Measurements from ENCODE around the gene RBMS1.

RBMS1 gene

GRCh38 chr2:160294339-160294803 is 199.2 kb downstream of the RBMS1 start:
- DNase-seq: no peak

- DNase-seq: no peak
Measured at GRCh38 chr2:160293391-160294091, 200.1 kb downstream of the RBMS1 start.

GRCh38 chr2:160292225-160292624 is 201.4 kb downstream of the RBMS1 start:
- DNase-seq: no peak

- no peak for DNase-seq
Measured at GRCh38 chr2:160291382-160291781, 202.2 kb downstream of the RBMS1 start.

GRCh38 chr2:160290598-160290997 is 203.0 kb downstream of the RBMS1 start:
- DNase-seq: no peak

GRCh38 chr2:160289831-160290230 is 203.8 kb downstream of the RBMS1 start:
- DNase-seq: no peak

- DNase-seq: no peak
Measured at GRCh38 chr2:160289126-160289525, 204.5 kb downstream of the RBMS1 start.

- DNase-seq: no peak
Measured at GRCh38 chr2:160288324-160288723, 205.3 kb downstream of the RBMS1 start.

- DNase-seq: no peak
Measured at GRCh38 chr2:160287476-160287875, 206.1 kb downstream of the RBMS1 start.

GRCh38 chr2:160286551-160286950 is 207.1 kb downstream of the RBMS1 start:
- no peak for DNase-seq

- DNase-seq: no peak
Measured at GRCh38 chr2:160283675-160284074, 209.9 kb downstream of the RBMS1 start.

- no peak for DNase-seq
Measured at GRCh38 chr2:160282063-160282580, 211.5 kb downstream of the RBMS1 start.

- DNase-seq: no peak
Measured at GRCh38 chr2:160281213-160281612, 212.4 kb downstream of the RBMS1 start.

GRCh38 chr2:160279813-160280465 is 213.7 kb downstream of the RBMS1 start:
- DNase-seq: no peak

- DNase-seq: no peak
Measured at GRCh38 chr2:160278879-160279177, 214.8 kb downstream of the RBMS1 start.

- no peak for DNase-seq
Measured at GRCh38 chr2:160278101-160278878, 215.3 kb downstream of the RBMS1 start.

- DNase-seq: no peak
Measured at GRCh38 chr2:160277151-160277550, 216.5 kb downstream of the RBMS1 start.

- DNase-seq: no peak
Measured at GRCh38 chr2:160275656-160276055, 218.0 kb downstream of the RBMS1 start.

GRCh38 chr2:160271171-160272086 is 222.2 kb downstream of the RBMS1 start:
- DNase-seq: no peak

GRCh38 chr2:160270571-160271113 is 223.0 kb downstream of the RBMS1 start:
- DNase-seq: no peak

- DNase-seq: no peak
Measured at GRCh38 chr2:160269803-160270570, 223.6 kb downstream of the RBMS1 start.

GRCh38 chr2:160269365-160269764 is 224.2 kb downstream of the RBMS1 start:
- DNase-seq: no peak
